Peyer's patch (tissue), 4 donors: ENCODE measurements around the gene RABL6. TPM values are rescaled to one million over a fixed set of nuclear protein-coding genes. Genes with fewer than 3 reads are reported as not detected.
"Not testable (repeated sequence)": the region's sequence is repeated elsewhere in the genome, so short reads cannot be mapped to it uniquely, and the experiment has no call there.

ENCODE experiments used
- DNase-seq, 3 donors: peaks; one replicate each; pipeline ENCODE4 v3.0.0-alpha.2; 2017 to 2019
- H3K27ac ChIP-seq, 4 donors: fragments of 200-600 bp; sonication (generic); one replicate each; pipeline ENCODE4 v1.5.1; 2016 to 2019
- H3K27me3 ChIP-seq, 2 donors: fragments of 200-600 bp; sonication (generic); one replicate each; pipeline ENCODE4 v1.5.1; 2019
- H3K36me3 ChIP-seq, 3 donors: fragments of 200-600 bp; sonication (generic); one replicate each; pipeline ENCODE4 v1.5.1; 2016 to 2019
- H3K4me1 ChIP-seq, 4 donors: fragments of 200-600 bp; sonication (generic); one replicate each; pipeline ENCODE4 v1.5.1; 2016 to 2019
- H3K4me3 ChIP-seq, 4 donors: fragments of 200-600 bp; sonication (generic); 1 replicate in 3 of 4; 2 replicates in 1 of 4; pipeline ENCODE4 v1.5.1; 2016 to 2019; ENCODE audit warnings: mild to moderate bottlenecking in 1 of 4
- H3K9me3 ChIP-seq, 4 donors: fragments of 200-600 bp; sonication (generic); one replicate each; pipeline ENCODE4 v1.5.1; 2016 to 2019; ENCODE audit warnings: mild to moderate bottlenecking in 1 of 4
- POLR2A ChIP-seq, 2 donors: fragments of 450-650 bp; IDR thresholded peaks; one replicate each; pipeline ENCODE4 v1.5.1; 2017; ENCODE audit warnings: antibody characterized with exemption in 2 of 2, mild to moderate bottlenecking in 2 of 2, moderate library complexity in 2 of 2
- total RNA-seq, 4 donors: library from RNA; depleted of rRNA; stranded (reverse); fragments of >200 nt; gene quantifications; one replicate each; pipeline ENCODE4 v1.1.0, GENCODE V29; 2016
- TF ChIP-seq, protein P1 (sequence below), 6 experiments: fragments of 450-650 bp in 4 of 6; fragments of 200-600 bp in 2 of 6; sonication (generic) in 1 of 6; IDR thresholded peaks; one replicate each; pipeline ENCODE4 v1.5.1; 2017 to 2019; ENCODE audit warnings: antibody characterized with exemption in 6 of 6, mild to moderate bottlenecking in 3 of 6, moderate library complexity in 1 of 6

RABL6 gene
- total RNA-seq, 4 donors from 2014 or later: 98.4 to 187 (median 134) TPM

DNA sequence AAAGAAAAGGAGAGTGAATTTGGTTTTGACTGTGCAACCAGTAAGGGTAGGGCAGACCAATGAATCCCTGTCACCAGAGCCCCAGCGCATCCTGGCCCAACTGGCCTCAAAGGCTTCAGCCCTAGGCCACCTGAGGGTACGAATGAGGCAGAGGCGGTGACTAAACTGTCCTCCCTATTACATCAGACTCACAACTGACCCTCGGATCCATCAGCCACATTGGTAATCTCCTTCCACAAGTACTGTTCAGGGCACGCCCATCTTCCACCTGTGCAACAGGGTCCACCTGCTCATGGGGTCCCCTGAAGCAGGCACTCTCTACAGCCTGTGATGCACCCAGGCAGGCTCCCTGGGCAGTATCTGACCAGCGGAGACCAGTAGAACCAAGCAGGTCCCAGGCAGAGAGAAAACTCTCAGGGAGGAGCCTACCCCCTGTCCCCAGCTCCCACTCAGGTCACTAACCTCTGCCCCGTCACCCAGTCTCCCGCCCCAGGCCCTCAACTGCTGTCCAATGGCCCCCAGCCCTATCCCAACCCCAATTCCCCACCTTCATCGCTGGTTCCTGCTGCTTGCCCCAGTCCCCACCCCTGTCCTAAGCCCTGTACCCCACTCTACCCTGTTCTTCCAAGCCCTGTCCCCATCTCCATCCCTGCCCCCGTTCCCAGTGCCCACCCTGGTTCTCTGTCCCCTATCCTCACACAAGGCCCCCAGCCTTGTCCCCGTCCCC is 57.5 kb downstream of the RABL6 start:
- Histone ChIP-seq H3K9me3 (no peaks in the 10 kb centered on the region), H3K27me3 (no peaks in the 10 kb centered on the region), H3K36me3 (peaks cover 0 to 31% (median 0%) of the 10 kb centered on the region in 3 donors), H3K27ac (peak overlapping the region; percentile 86 to 99 (median 93)), H3K4me3 (peak overlapping the region; percentile 79 to 100 (median 92)), H3K4me1 (peaks cover 0 to 47% (median 10%) of the 10 kb centered on the region in 4 donors)
- TF ChIP-seq, protein P1, sequence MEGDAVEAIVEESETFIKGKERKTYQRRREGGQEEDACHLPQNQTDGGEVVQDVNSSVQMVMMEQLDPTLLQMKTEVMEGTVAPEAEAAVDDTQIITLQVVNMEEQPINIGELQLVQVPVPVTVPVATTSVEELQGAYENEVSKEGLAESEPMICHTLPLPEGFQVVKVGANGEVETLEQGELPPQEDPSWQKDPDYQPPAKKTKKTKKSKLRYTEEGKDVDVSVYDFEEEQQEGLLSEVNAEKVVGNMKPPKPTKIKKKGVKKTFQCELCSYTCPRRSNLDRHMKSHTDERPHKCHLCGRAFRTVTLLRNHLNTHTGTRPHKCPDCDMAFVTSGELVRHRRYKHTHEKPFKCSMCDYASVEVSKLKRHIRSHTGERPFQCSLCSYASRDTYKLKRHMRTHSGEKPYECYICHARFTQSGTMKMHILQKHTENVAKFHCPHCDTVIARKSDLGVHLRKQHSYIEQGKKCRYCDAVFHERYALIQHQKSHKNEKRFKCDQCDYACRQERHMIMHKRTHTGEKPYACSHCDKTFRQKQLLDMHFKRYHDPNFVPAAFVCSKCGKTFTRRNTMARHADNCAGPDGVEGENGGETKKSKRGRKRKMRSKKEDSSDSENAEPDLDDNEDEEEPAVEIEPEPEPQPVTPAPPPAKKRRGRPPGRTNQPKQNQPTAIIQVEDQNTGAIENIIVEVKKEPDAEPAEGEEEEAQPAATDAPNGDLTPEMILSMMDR (IDR thresholded peaks at IDR 0.05): no peak
- TF ChIP-seq POLR2A (IDR thresholded peaks at IDR 0.05): peak in 1 of 2 donors; percentile 53
- DNase-seq: peak in 2 of 3 donors; percentile 52 to 74

DNA sequence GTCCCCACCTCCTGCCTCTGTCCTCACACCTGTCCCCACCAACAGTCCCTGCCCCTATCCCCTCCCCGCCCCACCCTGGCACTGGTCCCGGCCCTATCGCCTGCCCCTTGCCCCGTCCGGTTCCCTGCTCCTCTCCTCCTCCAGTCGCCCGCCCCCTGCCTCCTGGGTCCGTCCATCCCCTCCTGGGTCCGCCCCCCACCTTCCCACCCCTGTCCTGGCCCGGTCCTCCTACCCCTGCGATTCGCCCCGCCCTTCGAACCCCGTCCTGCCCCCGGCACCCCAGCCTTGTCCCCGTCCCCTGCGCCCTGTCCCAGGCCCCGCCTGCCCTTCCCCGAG is 58.0 kb downstream of the RABL6 start:
- H3K27me3 ChIP-seq: no peaks in the 10 kb centered on the region
- H3K36me3 ChIP-seq: peaks cover 0 to 31% (median 0%) of the 10 kb centered on the region in 3 donors
- peak in 2 of 3 donors; percentile 76 to 84 for DNase-seq
- H3K27ac ChIP-seq: peak overlapping the region; percentile 86 to 99 (median 93)
- peak overlapping the region; percentile 79 to 100 (median 92) for H3K4me3 ChIP-seq
- H3K9me3 ChIP-seq: no peaks in the 10 kb centered on the region
- H3K4me1 ChIP-seq: peaks cover 0 to 42% (median 10%) of the 10 kb centered on the region in 4 donors
- TF ChIP-seq POLR2A (IDR thresholded peaks at IDR 0.05): no peak
- TF ChIP-seq, protein P1 (IDR thresholded peaks at IDR 0.05): no peak

DNA sequence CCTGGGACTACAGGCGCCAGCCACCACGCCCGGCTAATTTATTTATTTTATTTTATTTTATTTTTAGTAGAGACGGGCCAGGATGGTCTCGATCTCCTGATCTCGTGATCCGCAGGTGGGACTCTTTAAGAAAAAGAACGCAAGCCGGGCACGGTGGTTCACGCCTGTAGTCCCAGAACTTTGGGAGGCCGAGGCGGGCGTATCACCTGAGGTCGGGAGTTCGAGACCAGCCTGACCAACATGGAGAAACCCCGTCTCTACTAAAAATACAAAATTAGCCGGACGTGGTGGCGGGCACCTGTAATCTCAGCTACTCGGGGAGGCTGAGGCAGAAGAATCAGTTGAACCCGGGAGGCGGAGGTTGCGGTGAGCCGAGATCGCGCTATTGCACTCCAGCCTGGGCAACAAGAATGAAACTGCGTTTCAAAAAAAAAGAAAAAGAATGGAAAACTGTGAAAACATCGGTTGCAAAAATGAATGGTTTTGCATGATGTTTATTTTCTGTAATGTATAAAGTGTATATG is 59.2 kb downstream of the RABL6 start:
- not testable (repeated sequence) for DNase-seq, H3K27me3 ChIP-seq, H3K9me3 ChIP-seq
- Histone ChIP-seq H3K4me1 (peaks cover 0 to 30% (median 10%) of the 10 kb centered on the region in 4 donors), H3K4me3 (peak overlapping the region; percentile 79 to 100 (median 92)), H3K36me3 (peaks cover 0 to 19% (median 0%) of the 10 kb centered on the region in 3 donors), H3K27ac (peak overlapping the region in 3 of 4 donors; percentile 86 to 93 (median 93))

DNA sequence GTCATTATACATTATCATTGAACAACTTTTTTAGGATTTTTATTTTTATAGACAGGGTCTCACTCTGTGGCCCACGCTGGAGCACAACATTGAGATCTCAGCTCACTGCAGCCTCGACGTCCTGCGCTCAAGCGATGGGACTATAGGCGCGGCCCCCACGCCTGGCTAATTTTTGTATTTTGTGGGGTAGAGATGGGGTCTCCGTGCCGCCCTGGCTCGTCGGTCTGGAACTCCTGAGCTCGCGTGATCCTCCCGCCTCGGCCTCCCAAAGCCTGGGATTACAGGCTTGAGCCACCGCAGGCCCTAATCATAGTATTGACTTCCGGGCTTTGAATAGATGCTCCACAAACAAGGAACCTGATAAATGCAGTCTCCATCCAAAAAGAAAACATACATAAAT is 59.7 kb downstream of the RABL6 start:
- H3K27me3 ChIP-seq: no peaks in the 10 kb centered on the region
- TF ChIP-seq POLR2A (IDR thresholded peaks at IDR 0.05): no peak
- TF ChIP-seq, protein P1 (IDR thresholded peaks at IDR 0.05): no peak
- H3K27ac ChIP-seq: peak overlapping the region in 1 of 4 donors; percentile 86
- H3K4me1 ChIP-seq: peaks cover 0 to 24% (median 10%) of the 10 kb centered on the region in 4 donors
- H3K4me3 ChIP-seq: no peak overlapping the region
- DNase-seq: peak in 1 of 3 donors; percentile 47
- H3K36me3 ChIP-seq: peaks cover 0 to 14% (median 0%) of the 10 kb centered on the region in 3 donors
- H3K9me3 ChIP-seq: peaks cover 0 to 2% (median 0%) of the 10 kb centered on the region in 4 donors

DNA sequence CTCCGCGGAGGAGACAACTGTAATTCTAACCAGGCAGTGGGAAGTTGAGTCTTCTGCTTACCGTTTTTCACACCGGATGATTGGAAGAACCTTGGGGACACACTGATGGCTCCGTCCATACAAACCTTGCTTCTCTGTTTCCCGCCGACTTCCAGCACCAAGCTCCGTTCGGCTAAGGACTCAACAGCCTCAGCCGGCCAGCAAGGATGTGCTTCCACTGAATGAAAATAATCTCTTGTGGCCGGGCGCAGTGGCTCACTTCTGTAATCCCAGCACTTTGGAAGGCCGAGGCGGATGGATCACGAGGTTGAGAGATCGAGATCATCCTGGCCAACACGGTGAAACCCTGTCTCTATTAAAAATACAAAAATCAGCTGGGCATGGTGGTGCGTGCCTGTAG is 60.2 kb downstream of the RABL6 start:
- TF ChIP-seq, protein P1 (IDR thresholded peaks at IDR 0.05): no peak
- no peak for TF ChIP-seq POLR2A (IDR thresholded peaks at IDR 0.05)
- peaks cover 0 to 23% (median 10%) of the 10 kb centered on the region in 4 donors for H3K4me1 ChIP-seq
- peaks cover 0 to 5% (median 0%) of the 10 kb centered on the region in 4 donors for H3K9me3 ChIP-seq
- H3K36me3 ChIP-seq: peaks cover 0 to 10% (median 0%) of the 10 kb centered on the region in 3 donors
- no peaks in the 10 kb centered on the region for H3K27me3 ChIP-seq
- no peak overlapping the region for H3K4me3 ChIP-seq
- H3K27ac ChIP-seq: no peak overlapping the region
- DNase-seq: no peak

DNA sequence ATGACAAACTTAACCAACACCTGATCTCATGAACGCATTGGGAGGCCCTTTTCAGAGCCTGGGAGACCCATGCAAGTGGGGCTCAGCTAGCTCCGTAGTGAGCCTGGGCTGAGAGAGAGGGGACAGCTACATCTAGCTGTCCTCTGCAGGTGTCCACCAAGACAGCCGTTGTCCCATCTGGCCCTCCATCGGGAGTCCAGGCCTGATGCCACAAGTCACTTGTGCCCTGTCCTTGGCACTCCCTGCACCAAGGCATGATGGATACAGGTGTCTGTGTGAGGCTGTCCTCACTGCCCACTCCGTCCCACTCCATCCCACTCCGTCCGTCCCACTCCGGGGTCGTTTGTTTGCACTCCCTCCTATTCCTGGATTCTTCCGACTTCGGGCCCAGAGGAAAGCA is 60.9 kb downstream of the RABL6 start:
- Histone ChIP-seq H3K4me1 (peaks cover 0 to 23% (median 10%) of the 10 kb centered on the region in 4 donors), H3K9me3 (peaks cover 0 to 5% (median 0%) of the 10 kb centered on the region in 4 donors), H3K27ac (no peak overlapping the region), H3K4me3 (no peak overlapping the region), H3K27me3 (no peaks in the 10 kb centered on the region), H3K36me3 (peaks cover 0 to 2% (median 0%) of the 10 kb centered on the region in 3 donors)
- no peak for DNase-seq
- TF ChIP-seq, protein P1 (IDR thresholded peaks at IDR 0.05): no peak
- no peak for TF ChIP-seq POLR2A (IDR thresholded peaks at IDR 0.05)

DNA sequence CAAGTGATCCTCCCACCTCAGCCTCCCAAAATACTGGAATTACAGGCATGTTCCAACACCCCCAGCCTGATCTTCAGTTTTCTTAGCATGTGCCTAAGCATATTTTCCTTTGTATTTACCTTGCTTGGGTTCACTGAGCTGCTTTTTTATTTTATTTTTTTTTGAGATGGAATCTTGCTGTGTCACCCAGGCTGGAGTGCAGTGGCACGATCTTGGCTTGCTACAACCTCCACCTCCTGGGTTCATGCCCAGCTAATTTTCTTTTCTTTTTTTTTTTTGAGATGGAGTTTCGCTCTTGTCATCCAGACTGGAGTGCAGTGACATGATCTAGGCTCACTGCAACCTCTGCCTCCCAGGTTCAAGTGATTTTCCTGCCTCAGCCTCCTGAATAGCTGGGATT is 61.9 kb downstream of the RABL6 start:
- not testable (repeated sequence) for H3K9me3 ChIP-seq, H3K27ac ChIP-seq, H3K4me3 ChIP-seq, H3K27me3 ChIP-seq, H3K36me3 ChIP-seq, DNase-seq
- peaks cover 0 to 18% (median 7%) of the 10 kb centered on the region in 4 donors for H3K4me1 ChIP-seq
